IMR-90 (cell line): ENCODE data around the gene TTL.

Experiments used
- CEBPB ChIP-seq: IDR thresholded peaks from 2 replicates; pipeline ENCODE4 v1.6.1; 2012; ENCODE audit warnings: low read depth, low read length, improper control_type of control experiment
- CTCF ChIP-seq: conservative IDR thresholded peaks from 2 replicates; pipeline ENCODE4 v1.5.1; 2012; ENCODE audit warnings: mild to moderate bottlenecking, low read depth, low read length, improper control_type of control experiment
- POLR2A ChIP-seq: IDR thresholded peaks from 2 replicates; pipeline ENCODE4 v1.6.1; 2012; ENCODE audit warnings: mild to moderate bottlenecking, low read depth, low read length
- RAD21 ChIP-seq: IDR thresholded peaks from 2 replicates; pipeline ENCODE4 v1.6.1; 2012; ENCODE audit warnings: low read length, improper control_type of control experiment
- USF2 ChIP-seq: fragments of 150-350 bp; IDR thresholded peaks from 2 replicates; pipeline ENCODE4 v1.6.1; 2017; ENCODE audit warnings: mild to moderate bottlenecking, antibody characterized with exemption, low read length, low read depth

GRCh38 chr2:112472547-112473263 lies 9.3 kb upstream of the TTL start:
- TF ChIP-seq CTCF (no peak), POLR2A (no peak), USF2 (no peak), RAD21 (no peak), CEBPB (no peak)
